Natural killer cell (primary cell): ENCODE data around the gene CD164L2. TPM values are rescaled to one million over a fixed set of nuclear protein-coding genes. Genes with fewer than 3 reads are reported as not detected.

Source experiments
- ATAC-seq, 3 donors: fragments of 150-1000 bp in 2 of 3; fragments of 200-7000 bp in 1 of 3; cut with Tn5 transposase; 1 replicate in 1 of 3; 2 replicates in 2 of 3; pipeline ENCODE4 v1.10.0; 2021; ENCODE audit warnings: mild to moderate bottlenecking in 2 of 3, moderate library complexity in 2 of 3
- DNase-seq, 2 donors: peaks; one replicate each; pipeline versions ENCODE4 v3.0.0 to v3.0.0-alpha.2; 2013 to 2021; ENCODE audit warnings: mixed read lengths in 1 of 2
- H3K27ac ChIP-seq: one replicate; pipeline ENCODE4 v1.5.1; 2013; ENCODE audit warnings: mild to moderate bottlenecking, low read length
- H3K27me3 ChIP-seq: one replicate; pipeline ENCODE4 v1.6.1; 2013; ENCODE audit warnings: low read length; ENCODE audit not compliant: control insufficient read depth, insufficient read depth
- H3K36me3 ChIP-seq: one replicate; pipeline ENCODE4 v1.6.1; 2013; ENCODE audit warnings: low read length; ENCODE audit not compliant: control insufficient read depth, insufficient read depth
- H3K4me1 ChIP-seq: one replicate; pipeline ENCODE4 v1.6.1; 2013; ENCODE audit warnings: low read length; ENCODE audit not compliant: control insufficient read depth, insufficient read depth
- H3K4me3 ChIP-seq: one replicate; pipeline ENCODE4 v1.5.1; 2013; ENCODE audit warnings: low read length
- H3K9me3 ChIP-seq: one replicate; pipeline ENCODE4 v1.6.1; 2013; ENCODE audit warnings: low read length; ENCODE audit not compliant: control insufficient read depth, insufficient read depth
- H3K27ac Mint-ChIP-seq, 2 donors: one replicate each; pipeline ENCODE4 v1.8.0; 2022; ENCODE audit warnings: mild to moderate bottlenecking in 2 of 2, mixed read lengths in 2 of 2, moderate library complexity in 1 of 2
- H3K27me3 Mint-ChIP-seq, 2 donors: one replicate each; pipeline ENCODE4 v1.8.0; 2022; ENCODE audit warnings: low read depth in 2 of 2, mixed read lengths in 2 of 2
- H3K36me3 Mint-ChIP-seq: one replicate; pipeline ENCODE4 v1.8.0; 2022; ENCODE audit warnings: mixed read lengths
- H3K4me1 Mint-ChIP-seq, 2 donors: one replicate each; pipeline ENCODE4 v1.8.0; 2022; ENCODE audit warnings: mixed read lengths in 2 of 2
- H3K4me3 Mint-ChIP-seq: one replicate; pipeline ENCODE4 v1.8.0; 2022; ENCODE audit warnings: mild to moderate bottlenecking, moderate library complexity, mixed read lengths
- H3K9me3 Mint-ChIP-seq, 2 donors: one replicate each; pipeline ENCODE4 v1.8.0; 2022; ENCODE audit warnings: mixed read lengths in 2 of 2
- CTCF ChIP-seq: fragments of 200-600 bp; IDR thresholded peaks from one replicate; pipeline ENCODE4 v1.8.0; 2022; ENCODE audit warnings: antibody characterized with exemption
- WGBS: methylation state at CpG from one replicate; pipeline ENCODE4 v1.1.7; 2013; ENCODE audit warnings: missing lambda C conversion rate; ENCODE audit not compliant: insufficient coverage; 5-methylcytosine and 5-hydroxymethylcytosine counted together
- intact Hi-C: fragments of 100-400 bp; cut with micrococcal nuclease; formaldehyde crosslinking; loops from one replicate; pipeline ENCODE4 v1.14.2; 2022
- total RNA-seq, 4 donors: library from RNA; stranded (reverse); fragments of 120-200 nt in 1 of 4; gene quantifications; one replicate each; pipeline versions ENCODE4 v1.2.3 to v1.2.4, GENCODE V29; 2013 to 2022

The CD164L2 gene
- total RNA-seq, 3 donors from 2014 or later (not counting 1 experiment from before 2014, with no cell fraction given) = 0.40 TPM; not detected in 2

DNA sequence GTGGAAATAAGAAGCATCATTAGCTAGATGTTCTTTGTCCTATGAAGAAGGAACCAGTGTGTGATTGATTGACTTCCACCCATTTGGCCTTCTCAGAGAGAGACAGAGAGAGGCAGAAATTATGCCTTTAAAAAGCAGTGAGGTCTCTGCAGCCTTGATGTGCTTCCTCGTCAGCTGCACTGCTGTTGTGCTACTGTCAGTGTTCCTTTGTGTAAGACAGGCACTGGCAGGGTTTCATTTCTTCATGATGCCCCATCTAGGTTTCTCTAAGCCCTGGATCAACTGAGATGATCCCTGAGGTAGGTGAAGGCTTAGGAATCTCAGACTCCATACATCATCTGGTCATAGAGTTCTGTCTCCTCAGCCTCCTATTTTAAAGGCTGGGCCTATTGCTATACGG lies 44.2 kb upstream of the CD164L2 start:
- Mint-ChIP-seq H3K27me3 (no peaks in the 10 kb centered on the region), H3K27ac (peak overlapping the region; percentile 77 to 88), H3K4me3 (no peak overlapping the region), H3K36me3 (no peaks in the 10 kb centered on the region), H3K4me1 (peaks cover 51 to 67% of the 10 kb centered on the region in 2 donors), H3K9me3 (no peaks in the 10 kb centered on the region)
- TF ChIP-seq CTCF = no peak
- Histone ChIP-seq H3K27ac (no peak overlapping the region), H3K4me1 (peaks cover 49% of the 10 kb centered on the region), H3K4me3 (no peak overlapping the region), H3K36me3 (peaks cover 18% of the 10 kb centered on the region), H3K9me3 (no peaks in the 10 kb centered on the region), H3K27me3 (no peaks in the 10 kb centered on the region)
- intact Hi-C loops = no loop called here
- ATAC-seq (no peak), DNase-seq (no peak)
- 62% methylated on average over 1 of the region's 2 CpGs for WGBS

DNA sequence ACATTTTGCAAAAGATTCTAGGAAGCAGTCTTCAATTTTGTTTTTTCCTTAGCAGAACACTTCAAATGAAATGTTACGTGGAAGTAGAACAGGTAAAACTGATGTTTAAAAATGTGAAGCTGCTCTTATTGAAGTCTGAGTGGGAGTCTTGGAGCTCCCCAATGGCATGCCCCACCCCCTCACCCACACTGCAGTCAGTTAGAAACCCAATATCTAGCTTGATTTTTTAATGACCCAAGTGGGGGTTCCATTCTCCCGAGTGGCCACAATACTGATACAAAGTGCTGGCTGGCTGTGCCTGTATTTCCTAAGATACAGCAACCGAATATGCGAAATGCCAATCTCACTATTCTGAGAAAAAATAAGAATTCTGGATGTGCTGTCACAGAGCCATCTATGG lies 40.6 kb upstream of the CD164L2 start:
- no peak for DNase-seq
- peaks cover 45% of the 10 kb centered on the region for H3K4me1 ChIP-seq
- peaks cover 20% of the 10 kb centered on the region for H3K36me3 ChIP-seq
- H3K27me3 ChIP-seq = no peaks in the 10 kb centered on the region
- Mint-ChIP-seq H3K27ac (peak overlapping the region in 1 of 2 donors; percentile 91), H3K9me3 (no peaks in the 10 kb centered on the region), H3K36me3 (no peaks in the 10 kb centered on the region), H3K4me3 (no peak overlapping the region), H3K27me3 (no peaks in the 10 kb centered on the region), H3K4me1 (peaks cover 45 to 55% of the 10 kb centered on the region in 2 donors)
- no peak overlapping the region for H3K4me3 ChIP-seq
- ATAC-seq = no peak
- intact Hi-C loops = no loop called here
- H3K27ac ChIP-seq = no peak overlapping the region
- 98% methylated on average over 3 of the region's 4 CpGs for WGBS
- TF ChIP-seq CTCF = no peak
- no peaks in the 10 kb centered on the region for H3K9me3 ChIP-seq

DNA sequence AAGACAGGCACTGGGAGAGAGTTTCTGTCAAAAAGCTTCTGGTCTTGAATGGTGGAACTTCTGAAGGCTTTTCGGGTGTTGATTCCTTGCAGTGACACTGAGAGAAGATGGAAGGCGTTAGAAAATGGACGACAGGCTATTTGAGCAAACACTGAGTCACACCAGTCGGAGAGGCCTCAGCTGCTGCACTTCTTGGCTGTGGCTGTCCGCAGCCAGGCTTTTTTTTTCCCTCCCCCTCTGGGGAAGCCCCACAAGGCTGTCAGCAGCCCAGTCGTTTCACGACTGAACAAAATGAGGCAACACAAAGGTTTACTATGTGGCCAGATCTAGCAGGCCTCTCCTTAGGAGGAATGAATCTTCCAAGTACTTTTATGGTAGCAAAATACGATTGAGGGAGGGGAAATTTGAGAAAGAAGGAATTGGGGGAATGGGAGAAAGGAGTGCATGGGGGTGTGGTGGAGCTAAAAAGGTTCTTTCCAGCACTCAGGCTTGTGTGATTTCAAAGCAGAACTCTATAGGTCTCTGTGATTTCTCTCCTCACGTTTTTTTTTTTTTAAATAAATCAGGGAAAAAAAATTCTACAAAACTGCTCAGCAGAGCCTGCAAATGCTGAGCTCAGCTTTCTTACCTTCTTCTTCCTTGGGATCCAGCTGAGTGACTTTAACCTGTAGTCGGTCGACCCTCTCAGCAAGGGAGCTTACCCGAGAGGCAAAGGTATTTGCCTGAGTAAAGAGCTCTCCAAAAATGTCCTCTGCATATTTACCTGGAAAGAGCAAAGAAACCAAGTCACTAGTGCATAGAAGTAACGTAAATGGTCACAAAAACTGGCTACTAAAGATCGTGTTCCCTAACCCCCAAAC lies 35.4 kb upstream of the CD164L2 start:
- Mint-ChIP-seq H3K9me3 (no peaks in the 10 kb centered on the region), H3K27me3 (no peaks in the 10 kb centered on the region), H3K27ac (peak overlapping the region; percentile 86 to 87), H3K4me1 (peaks cover 45 to 46% of the 10 kb centered on the region in 2 donors), H3K4me3 (peak overlapping the region; percentile 14), H3K36me3 (peaks cover 10% of the 10 kb centered on the region)
- Histone ChIP-seq H3K4me3 (no peak overlapping the region), H3K36me3 (peaks cover 52% of the 10 kb centered on the region), H3K27ac (peak overlapping the region; percentile 36), H3K9me3 (no peaks in the 10 kb centered on the region), H3K4me1 (peaks cover 45% of the 10 kb centered on the region), H3K27me3 (no peaks in the 10 kb centered on the region)
- 75% methylated on average over 14 of the region's 14 CpGs for WGBS
- DNase-seq (peak in 1 of 2 donors; percentile 65), ATAC-seq (peak; percentile 35 to 77 (median 70))
- TF ChIP-seq CTCF = no peak
- intact Hi-C loops = loop anchor here (5.0 kb wide), 2 partner anchors 74 to 189 kb away; partner anchors contain the start of gene WASF2
